Non-pigmented ciliary epithelial cell (primary cell): Measurements from ENCODE around the gene KRTAP12-1.

Source experiments
- DNase-seq: peaks from one replicate; pipeline ENCODE4 v3.0.0-alpha.2; 2010; ENCODE audit warnings: low read depth

KRTAP12-1 gene

GRCh38 chr21:44681861-44682579 lies at the start of gene KRTAP12-1:
KRTAP12-1 (minus strand) TSS chr21:44682163; CDS start chr21:44682123, 40 bp downstream.
- no peak for DNase-seq

GRCh38 chr21:44730951-44731579 lies 49.1 kb upstream of the KRTAP12-1 start:
- DNase-seq: no peak

- no peak for DNase-seq
Measured at GRCh38 chr21:44730028-44730395, 48.0 kb upstream of the KRTAP12-1 start.

- DNase-seq: no peak
Measured at GRCh38 chr21:44729336-44730027, 47.5 kb upstream of the KRTAP12-1 start.

- DNase-seq: no peak
Measured at GRCh38 chr21:44728716-44729115, 46.8 kb upstream of the KRTAP12-1 start.

GRCh38 chr21:44727757-44728156 lies 45.8 kb upstream of the KRTAP12-1 start:
- DNase-seq: no peak

- DNase-seq: no peak
Measured at GRCh38 chr21:44727321-44727720, 45.4 kb upstream of the KRTAP12-1 start.

- DNase-seq: no peak
Measured at GRCh38 chr21:44726826-44727225, 44.9 kb upstream of the KRTAP12-1 start.

- DNase-seq: no peak
Measured at GRCh38 chr21:44724926-44725325, 43.0 kb upstream of the KRTAP12-1 start.

- DNase-seq: no peak
Measured at GRCh38 chr21:44724196-44724595, 42.2 kb upstream of the KRTAP12-1 start.

- DNase-seq: no peak
Measured at GRCh38 chr21:44723177-44724131, 41.5 kb upstream of the KRTAP12-1 start.

- no peak for DNase-seq
Measured at GRCh38 chr21:44722731-44723130, 40.8 kb upstream of the KRTAP12-1 start.

- DNase-seq: no peak
Measured at GRCh38 chr21:44720170-44720569, 38.2 kb upstream of the KRTAP12-1 start.

- no peak for DNase-seq
Measured at GRCh38 chr21:44718571-44718970, 36.6 kb upstream of the KRTAP12-1 start.

GRCh38 chr21:44718093-44718492 lies 36.1 kb upstream of the KRTAP12-1 start:
- DNase-seq: no peak

- DNase-seq: no peak
Measured at GRCh38 chr21:44716984-44717383, 35.0 kb upstream of the KRTAP12-1 start.

GRCh38 chr21:44714905-44715304 lies 32.9 kb upstream of the KRTAP12-1 start:
- DNase-seq: no peak

GRCh38 chr21:44713846-44714245 lies 31.9 kb upstream of the KRTAP12-1 start:
- no peak for DNase-seq

- no peak for DNase-seq
Measured at GRCh38 chr21:44713130-44713529, 31.2 kb upstream of the KRTAP12-1 start.

GRCh38 chr21:44712203-44713028 lies 30.5 kb upstream of the KRTAP12-1 start:
- no peak for DNase-seq
